Measurements from ENCODE around the gene FGD4. TPM values are rescaled to one million over a fixed set of nuclear protein-coding genes. Genes with fewer than 3 reads are reported as not detected.

Gene FGD4
- total RNA-seq, 4 donors from 2014 or later, result 42.6 to 69.4 (median 47.3) TPM

DNA sequence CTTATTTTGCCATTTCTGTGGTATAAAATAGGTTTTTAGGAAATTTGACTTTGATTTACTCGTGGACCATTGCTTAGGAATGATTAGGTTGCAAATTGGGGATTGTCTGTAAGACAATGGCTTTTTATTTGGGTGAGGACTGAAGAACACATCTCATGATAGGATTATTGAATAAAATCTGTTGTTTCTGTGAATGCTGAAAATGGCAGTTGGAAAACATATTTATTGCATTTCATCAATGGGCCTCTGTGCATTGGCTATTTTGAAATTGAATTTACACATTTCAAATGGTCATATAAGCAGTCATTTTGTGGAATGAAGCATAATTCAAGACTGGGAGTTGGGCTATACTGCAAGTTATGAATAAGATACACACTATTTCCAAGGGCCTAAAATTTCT, 46.0 kb downstream of the FGD4 start:
- no peak for DNase-seq (ENCODE audit: low spot score in 2 of 2)
- Histone ChIP-seq H3K27me3 (no peaks in the 10 kb centered on the region), H3K4me3 (no peak overlapping the region), H3K4me1 (peaks cover 5% of the 10 kb centered on the region), H3K9me3 (no peaks in the 10 kb centered on the region), H3K36me3 (no peaks in the 10 kb centered on the region), H3K27ac (no peak overlapping the region)
- WGBS, result 77% methylated on average over 1 of the region's 1 CpG
- TF ChIP-seq, protein P1, sequence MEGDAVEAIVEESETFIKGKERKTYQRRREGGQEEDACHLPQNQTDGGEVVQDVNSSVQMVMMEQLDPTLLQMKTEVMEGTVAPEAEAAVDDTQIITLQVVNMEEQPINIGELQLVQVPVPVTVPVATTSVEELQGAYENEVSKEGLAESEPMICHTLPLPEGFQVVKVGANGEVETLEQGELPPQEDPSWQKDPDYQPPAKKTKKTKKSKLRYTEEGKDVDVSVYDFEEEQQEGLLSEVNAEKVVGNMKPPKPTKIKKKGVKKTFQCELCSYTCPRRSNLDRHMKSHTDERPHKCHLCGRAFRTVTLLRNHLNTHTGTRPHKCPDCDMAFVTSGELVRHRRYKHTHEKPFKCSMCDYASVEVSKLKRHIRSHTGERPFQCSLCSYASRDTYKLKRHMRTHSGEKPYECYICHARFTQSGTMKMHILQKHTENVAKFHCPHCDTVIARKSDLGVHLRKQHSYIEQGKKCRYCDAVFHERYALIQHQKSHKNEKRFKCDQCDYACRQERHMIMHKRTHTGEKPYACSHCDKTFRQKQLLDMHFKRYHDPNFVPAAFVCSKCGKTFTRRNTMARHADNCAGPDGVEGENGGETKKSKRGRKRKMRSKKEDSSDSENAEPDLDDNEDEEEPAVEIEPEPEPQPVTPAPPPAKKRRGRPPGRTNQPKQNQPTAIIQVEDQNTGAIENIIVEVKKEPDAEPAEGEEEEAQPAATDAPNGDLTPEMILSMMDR (IDR thresholded peaks at IDR 0.05), result no peak
- TF ChIP-seq POLR2A (IDR thresholded peaks at IDR 0.05) (no peak), POLR2AphosphoS5 (IDR thresholded peaks at IDR 0.05) (no peak), EP300 (IDR thresholded peaks at IDR 0.05) (no peak)

DNA sequence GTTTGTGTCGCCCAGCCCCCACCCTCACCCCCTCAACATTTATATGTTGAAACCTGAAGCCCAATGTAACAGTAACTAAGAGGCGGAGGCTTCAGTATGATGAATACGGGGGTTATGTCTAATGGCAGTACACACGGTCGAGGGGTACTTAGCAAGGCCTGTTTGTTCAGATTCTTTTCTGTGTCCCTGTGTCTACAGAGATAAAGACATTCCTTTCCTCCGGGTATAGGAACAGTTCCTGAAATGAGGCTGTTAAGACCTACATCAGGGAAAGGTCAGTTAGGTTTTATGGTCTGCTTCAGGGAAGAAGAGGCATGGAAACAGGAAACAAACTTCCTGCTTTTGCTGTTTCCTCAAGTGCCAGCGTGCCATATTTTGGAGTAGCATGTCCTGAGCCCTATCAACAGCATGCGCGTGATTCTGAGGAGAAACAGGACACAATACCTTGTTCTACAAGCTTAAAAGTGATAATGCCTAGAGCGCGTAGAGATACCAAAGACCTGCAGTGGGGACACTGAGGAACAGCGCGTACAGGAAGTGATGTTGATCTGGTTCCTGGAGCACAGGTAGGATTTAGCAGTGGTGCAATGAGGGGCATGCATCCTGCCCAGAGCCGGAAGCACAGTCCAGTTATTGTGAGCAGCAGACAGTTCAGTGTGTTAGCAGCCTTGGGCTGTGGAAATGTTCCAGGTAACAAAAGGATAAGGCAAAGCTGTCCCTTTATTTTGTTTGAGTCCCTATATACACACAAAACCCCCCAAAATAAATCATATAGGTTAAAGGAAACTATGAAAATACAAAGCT, 47.2 kb downstream of the FGD4 start:
- Histone ChIP-seq H3K27ac (no peak overlapping the region), H3K36me3 (no peaks in the 10 kb centered on the region), H3K9me3 (no peaks in the 10 kb centered on the region), H3K27me3 (no peaks in the 10 kb centered on the region), H3K4me1 (no peaks in the 10 kb centered on the region), H3K4me3 (no peak overlapping the region)
- WGBS, result 81% methylated on average over 14 of the region's 14 CpGs
- TF ChIP-seq, protein P1 (IDR thresholded peaks at IDR 0.05), result no peak
- no peak for TF ChIP-seq EP300 (IDR thresholded peaks at IDR 0.05)
- TF ChIP-seq POLR2AphosphoS5 (IDR thresholded peaks at IDR 0.05), result no peak
- no peak for TF ChIP-seq POLR2A (IDR thresholded peaks at IDR 0.05)
- no peak for DNase-seq (ENCODE audit: low spot score in 2 of 2)

DNA sequence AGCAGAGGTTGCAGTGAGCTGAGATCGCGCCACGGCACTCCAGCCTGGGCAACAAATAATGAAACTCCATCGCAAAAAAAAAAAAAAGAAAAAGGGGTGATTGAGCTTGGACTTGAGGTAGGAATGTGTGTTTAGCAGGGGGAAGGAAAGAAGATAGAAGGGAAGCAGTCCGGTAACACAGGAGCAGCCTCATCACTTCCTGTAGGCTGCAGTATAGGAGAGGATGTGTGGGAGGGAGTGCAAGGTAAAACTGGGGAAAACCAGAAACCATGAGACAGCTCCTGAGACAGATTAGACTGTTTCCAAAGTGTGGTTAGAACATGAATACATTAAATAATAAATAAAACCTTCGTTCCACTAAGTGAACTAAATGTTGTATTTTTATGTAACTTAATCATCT, 49.2 kb downstream of the FGD4 start:
- TF ChIP-seq, protein P1 (IDR thresholded peaks at IDR 0.05), result no peak
- TF ChIP-seq POLR2A (IDR thresholded peaks at IDR 0.05) (no peak), EP300 (IDR thresholded peaks at IDR 0.05) (no peak)
- H3K27ac ChIP-seq, result no peak overlapping the region
- DNase-seq (ENCODE audit: low spot score in 2 of 2), result no peak
- no peaks in the 10 kb centered on the region for H3K9me3 ChIP-seq
- H3K36me3 ChIP-seq, result no peaks in the 10 kb centered on the region
- 82% methylated on average over 6 of the region's 6 CpGs for WGBS
- H3K4me1 ChIP-seq, result peaks cover 5% of the 10 kb centered on the region
- no peak overlapping the region for H3K4me3 ChIP-seq
- no peaks in the 10 kb centered on the region for H3K27me3 ChIP-seq

DNA sequence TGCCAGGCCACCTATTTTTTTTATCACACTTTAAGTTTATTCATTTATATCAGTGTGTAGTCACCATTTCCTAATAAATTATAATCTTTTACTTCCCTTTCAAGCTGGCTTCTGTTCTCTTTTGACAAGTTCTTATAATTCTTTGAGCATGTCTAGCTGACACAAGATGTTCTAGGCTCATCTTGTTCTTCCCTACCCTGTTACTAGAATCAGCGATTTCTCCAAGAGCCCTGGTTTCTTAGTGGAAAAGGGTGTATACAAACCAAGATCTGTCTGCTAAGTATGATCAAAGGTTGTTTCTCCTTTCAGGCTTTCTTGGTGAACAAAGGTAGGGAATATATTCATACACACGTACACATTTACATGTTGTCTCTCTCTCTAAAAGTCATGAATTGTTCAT, 51.0 kb downstream of the FGD4 start:
- no peak for DNase-seq (ENCODE audit: low spot score in 2 of 2)
- peaks cover 20% of the 10 kb centered on the region for H3K4me1 ChIP-seq
- 73% methylated on average over 2 of the region's 2 CpGs for WGBS

DNA sequence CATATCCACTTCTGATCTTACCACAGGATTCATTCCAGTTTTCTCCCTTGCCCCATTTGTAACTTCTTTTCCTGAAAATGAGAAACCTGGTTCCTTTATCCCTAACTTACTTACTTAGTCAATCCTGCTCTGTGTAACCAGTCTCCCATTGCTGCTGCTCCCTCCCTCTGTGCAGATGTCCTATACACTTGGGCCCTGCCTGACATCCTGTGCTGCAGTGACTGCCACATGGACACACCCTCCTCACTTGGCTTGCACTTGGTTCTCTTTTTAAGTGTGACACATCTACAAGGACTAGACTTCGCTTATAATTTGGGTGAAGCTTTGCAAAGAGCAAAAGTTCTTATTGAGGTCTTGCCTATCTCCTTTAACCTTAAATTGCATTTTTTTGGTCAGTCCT, 51.4 kb downstream of the FGD4 start:
- Histone ChIP-seq H3K27ac (no peak overlapping the region), H3K4me3 (no peak overlapping the region), H3K9me3 (no peaks in the 10 kb centered on the region), H3K4me1 (peaks cover 24% of the 10 kb centered on the region), H3K27me3 (no peaks in the 10 kb centered on the region), H3K36me3 (no peaks in the 10 kb centered on the region)
- no peak for DNase-seq (ENCODE audit: low spot score in 2 of 2)
- 48% methylated on average over 1 of the region's 1 CpG for WGBS
- TF ChIP-seq, protein P1 (IDR thresholded peaks at IDR 0.05), result no peak
- TF ChIP-seq POLR2A (IDR thresholded peaks at IDR 0.05) (no peak), EP300 (IDR thresholded peaks at IDR 0.05) (no peak), POLR2AphosphoS5 (IDR thresholded peaks at IDR 0.05) (no peak)

More for the DNA sequence above, 51.0 kb downstream of the FGD4 start:
- no peaks in the 10 kb centered on the region for H3K36me3 ChIP-seq
- H3K27ac ChIP-seq, result no peak overlapping the region
- H3K4me3 ChIP-seq, result no peak overlapping the region
- H3K27me3 ChIP-seq, result no peaks in the 10 kb centered on the region
- H3K9me3 ChIP-seq, result no peaks in the 10 kb centered on the region
- TF ChIP-seq EP300 (IDR thresholded peaks at IDR 0.05) (no peak), POLR2AphosphoS5 (IDR thresholded peaks at IDR 0.05) (no peak), POLR2A (IDR thresholded peaks at IDR 0.05) (no peak)
- TF ChIP-seq, protein P1 (IDR thresholded peaks at IDR 0.05), result no peak
